Activated T-cell treated with anti-CD3 and anti-CD28 coated beads, Interleukin-2, amount 50 U/mL, for 72 hours (primary cell): ENCODE measurements around the gene AOPEP. TPM values are rescaled to one million over a fixed set of nuclear protein-coding genes. Genes with fewer than 3 reads are reported as not detected.

Experiments used
- ATAC-seq, 2 donors: fragments of 150-1000 bp; cut with Tn5 transposase; replicated peaks in 1 of 2; 2 replicates each; pipeline ENCODE4 v1.10.0; 2021; ENCODE audit warnings: moderate library complexity in 2 of 2, mild to moderate bottlenecking in 1 of 2
- DNase-seq, 2 donors: peaks; one replicate each; pipeline ENCODE4 v3.0.0; 2021 to 2022; ENCODE audit warnings: mixed read lengths in 1 of 2
- H3K27ac Mint-ChIP-seq: one replicate; pipeline ENCODE4 v1.8.0; 2022; ENCODE audit warnings: mild to moderate bottlenecking, moderate library complexity, mixed read lengths
- H3K27me3 Mint-ChIP-seq: one replicate; pipeline ENCODE4 v1.8.0; 2022; ENCODE audit warnings: low read depth, mixed read lengths
- H3K36me3 Mint-ChIP-seq, 2 donors: one replicate each; pipeline ENCODE4 v1.8.0; 2022; ENCODE audit warnings: mixed read lengths in 2 of 2, mild to moderate bottlenecking in 1 of 2; ENCODE audit not compliant: insufficient read depth in 2 of 2
- H3K4me1 Mint-ChIP-seq: one replicate; pipeline ENCODE4 v1.8.0; 2022; ENCODE audit warnings: low read depth, mixed read lengths
- H3K4me3 Mint-ChIP-seq, 2 donors: one replicate each; pipeline ENCODE4 v1.8.0; 2022; ENCODE audit warnings: mild to moderate bottlenecking in 2 of 2, mixed read lengths in 2 of 2, moderate library complexity in 2 of 2
- H3K9me3 Mint-ChIP-seq, 2 donors: one replicate each; pipeline ENCODE4 v1.8.0; 2022; ENCODE audit warnings: mixed read lengths in 2 of 2
- total RNA-seq, 2 donors: library from RNA; stranded (reverse); gene quantifications; one replicate each; pipeline ENCODE4 v1.2.3, GENCODE V29; 2022

AOPEP gene
- total RNA-seq, 2 donors from 2014 or later, result 9.0 to 13.2 TPM

DNA sequence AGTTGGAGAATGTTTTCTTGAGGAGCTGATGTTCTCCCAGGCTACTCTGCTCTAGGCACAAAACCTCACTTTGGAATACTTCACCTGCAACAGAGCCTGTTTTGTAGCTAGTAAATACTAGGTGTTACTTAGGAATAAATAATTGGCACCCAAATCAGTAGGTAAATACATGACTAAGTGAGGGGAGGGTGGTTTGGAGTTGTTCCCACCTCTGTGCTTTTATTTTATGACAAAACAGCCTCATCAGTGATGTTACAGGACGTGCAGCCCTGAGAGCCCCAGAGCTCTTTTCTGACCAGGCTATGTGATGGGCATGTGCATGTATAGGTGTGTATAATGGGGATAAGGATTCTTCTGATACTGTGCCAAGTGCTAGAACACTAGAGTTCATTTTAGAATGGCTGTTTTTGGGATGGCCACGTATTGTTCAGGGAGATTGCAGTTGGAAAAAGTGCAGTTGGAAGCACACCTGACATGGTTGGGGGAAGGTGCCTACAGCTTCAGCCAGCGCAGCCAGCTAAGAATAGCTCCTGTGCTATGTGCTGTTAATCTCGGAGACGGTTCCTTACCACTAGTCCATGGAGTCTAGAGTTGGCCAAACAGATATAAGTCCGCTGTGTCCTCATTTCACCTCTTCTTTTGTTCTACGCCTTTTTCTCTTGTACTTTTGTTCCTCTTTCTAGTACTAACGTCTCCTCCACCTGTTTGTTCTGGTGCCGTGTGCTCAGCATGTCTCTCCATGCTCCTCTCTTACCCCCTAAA is 306.3 kb downstream of the AOPEP start:
- Mint-ChIP-seq H3K27ac (no peak overlapping the region), H3K4me1 (no peaks in the 10 kb centered on the region), H3K4me3 (no peak overlapping the region), H3K27me3 (no peaks in the 10 kb centered on the region), H3K9me3 (no peaks in the 10 kb centered on the region), H3K36me3 (no peaks in the 10 kb centered on the region)
- ATAC-seq (no peak), DNase-seq (no peak)

DNA sequence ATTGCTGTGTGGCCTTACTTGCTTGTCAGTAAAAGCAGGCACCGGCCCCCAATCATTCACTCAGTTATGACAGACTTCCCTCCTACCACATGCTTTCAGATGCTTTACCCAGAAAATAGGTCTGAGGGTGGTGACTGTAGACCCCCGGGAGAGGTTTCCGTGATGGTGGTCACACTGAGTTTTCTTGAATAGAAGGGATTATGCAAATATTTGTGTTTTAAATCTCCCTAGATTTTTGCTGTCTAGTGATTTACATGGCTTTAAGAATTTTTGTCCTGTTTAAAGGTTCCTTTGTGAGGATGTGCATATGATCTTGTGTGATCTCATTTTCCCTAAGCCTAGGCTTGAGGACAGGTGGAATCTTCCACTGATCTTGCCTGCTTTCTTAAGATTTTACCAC is 309.3 kb downstream of the AOPEP start:
- Mint-ChIP-seq H3K4me3 (no peak overlapping the region), H3K27me3 (no peaks in the 10 kb centered on the region), H3K4me1 (no peaks in the 10 kb centered on the region), H3K36me3 (no peaks in the 10 kb centered on the region), H3K27ac (no peak overlapping the region), H3K9me3 (no peaks in the 10 kb centered on the region)
- DNase-seq, result no peak
- no peak for ATAC-seq

DNA sequence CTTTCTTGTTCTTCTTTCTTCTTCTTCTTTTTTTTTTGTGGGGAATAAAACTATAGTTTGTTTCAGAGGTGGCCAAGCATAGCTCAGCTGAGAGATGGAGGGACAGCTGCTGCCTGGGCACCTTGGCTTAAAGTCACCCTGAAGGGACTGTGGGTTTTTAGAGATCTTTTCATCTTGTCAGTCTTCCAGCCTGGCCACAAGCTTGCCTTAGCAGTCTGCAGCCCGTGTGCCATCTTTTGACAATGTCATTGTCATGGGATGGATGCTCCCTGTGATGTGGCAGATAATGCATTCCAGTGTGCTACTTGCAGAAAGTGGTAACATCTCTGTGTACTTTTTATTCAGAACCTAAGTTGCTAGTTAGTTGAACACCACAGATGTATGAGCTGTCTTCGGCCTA is 310.2 kb downstream of the AOPEP start:
- no peak overlapping the region for H3K4me3 Mint-ChIP-seq
- H3K27me3 Mint-ChIP-seq, result no peaks in the 10 kb centered on the region
- no peaks in the 10 kb centered on the region for H3K4me1 Mint-ChIP-seq
- H3K27ac Mint-ChIP-seq, result peak overlapping the region; percentile 31
- no peaks in the 10 kb centered on the region for H3K36me3 Mint-ChIP-seq
- DNase-seq (no peak), ATAC-seq (no peak)
- H3K9me3 Mint-ChIP-seq, result no peaks in the 10 kb centered on the region

DNA sequence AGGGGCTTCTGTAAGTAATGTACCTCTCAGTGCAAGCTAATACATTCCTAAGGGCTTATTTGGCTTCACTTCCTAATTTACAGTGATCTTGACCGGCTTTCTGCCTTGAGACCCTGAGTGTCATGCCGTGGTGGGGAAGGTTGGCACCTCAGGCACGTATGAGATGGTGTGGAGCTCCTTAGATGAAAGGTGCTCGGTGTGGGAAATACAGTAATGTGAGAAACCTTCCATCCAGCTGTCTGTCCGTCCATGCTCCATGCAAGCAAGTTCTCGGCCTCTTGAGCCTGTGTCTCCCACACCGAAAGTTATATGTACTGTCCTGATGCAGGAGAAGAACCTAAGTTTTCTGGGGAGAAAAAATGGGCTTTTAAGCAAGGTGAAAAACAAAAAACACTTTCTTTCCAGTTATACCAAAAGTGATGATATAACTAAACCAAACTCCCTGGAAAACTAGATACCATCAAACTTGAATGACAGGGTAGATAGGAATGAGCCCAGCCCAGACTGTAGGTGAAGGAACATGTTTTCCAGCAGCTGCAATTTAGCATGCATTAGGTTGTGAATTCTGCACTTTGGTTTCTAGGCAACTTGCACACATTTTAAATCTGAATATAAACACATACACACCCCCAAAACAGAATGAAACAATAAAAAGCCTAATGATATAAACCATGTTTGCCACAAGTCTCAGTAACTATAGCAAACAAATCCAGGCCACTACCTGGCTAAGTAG is 311.5 kb downstream of the AOPEP start:
- DNase-seq (no peak), ATAC-seq (no peak)
- H3K4me3 Mint-ChIP-seq, result no peak overlapping the region
- H3K27me3 Mint-ChIP-seq, result no peaks in the 10 kb centered on the region
- no peaks in the 10 kb centered on the region for H3K36me3 Mint-ChIP-seq
- H3K27ac Mint-ChIP-seq, result no peak overlapping the region
- H3K4me1 Mint-ChIP-seq, result no peaks in the 10 kb centered on the region
- no peaks in the 10 kb centered on the region for H3K9me3 Mint-ChIP-seq

DNA sequence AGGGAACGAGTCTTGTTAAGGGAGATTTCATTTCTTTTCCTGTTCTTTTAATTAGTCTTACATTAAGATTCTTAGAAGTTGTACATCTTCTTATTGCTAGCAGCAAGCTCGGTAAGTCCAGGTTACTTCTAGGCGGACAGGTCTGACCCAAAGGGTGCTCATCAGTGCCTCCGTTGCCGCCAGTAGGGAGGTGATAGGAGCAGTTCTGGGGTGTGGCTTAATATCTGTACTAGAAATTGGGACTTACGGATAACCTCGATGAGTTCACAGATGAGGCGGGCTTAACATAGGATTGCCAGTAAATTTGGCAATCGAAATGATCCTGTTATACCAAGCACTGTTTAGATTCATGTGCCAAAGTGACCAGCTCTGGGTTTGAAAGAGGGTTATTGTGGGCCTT is 312.2 kb downstream of the AOPEP start:
- DNase-seq (no peak), ATAC-seq (no peak)
- no peaks in the 10 kb centered on the region for H3K9me3 Mint-ChIP-seq
- H3K27me3 Mint-ChIP-seq, result no peaks in the 10 kb centered on the region
- no peaks in the 10 kb centered on the region for H3K4me1 Mint-ChIP-seq
- no peak overlapping the region for H3K4me3 Mint-ChIP-seq
- no peak overlapping the region for H3K27ac Mint-ChIP-seq
- no peaks in the 10 kb centered on the region for H3K36me3 Mint-ChIP-seq

DNA sequence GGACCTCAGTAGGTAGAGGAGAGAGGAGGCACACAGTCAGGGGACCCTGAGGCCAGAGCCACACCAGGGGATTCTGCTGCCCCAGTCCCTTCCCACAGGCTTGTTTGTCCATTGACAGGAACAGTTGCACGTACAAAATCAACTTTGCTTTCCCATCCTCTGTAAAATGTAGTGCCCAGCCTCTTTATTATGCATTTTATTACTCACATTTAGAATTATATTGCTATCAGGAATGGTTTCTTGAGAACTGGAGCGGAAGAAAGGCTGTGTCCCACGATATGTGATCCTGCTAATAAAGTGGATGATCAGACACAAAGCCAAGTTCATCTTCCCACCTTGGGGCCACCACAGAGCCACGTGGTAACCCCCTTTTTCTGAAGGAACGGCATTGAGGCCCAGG is 313.6 kb downstream of the AOPEP start:
- no peaks in the 10 kb centered on the region for H3K9me3 Mint-ChIP-seq
- no peak overlapping the region for H3K27ac Mint-ChIP-seq
- H3K36me3 Mint-ChIP-seq, result peaks cover 0 to 1% of the 10 kb centered on the region in 2 donors
- ATAC-seq (no peak), DNase-seq (no peak)
- H3K4me1 Mint-ChIP-seq, result no peaks in the 10 kb centered on the region
- no peak overlapping the region for H3K4me3 Mint-ChIP-seq
- no peaks in the 10 kb centered on the region for H3K27me3 Mint-ChIP-seq

DNA sequence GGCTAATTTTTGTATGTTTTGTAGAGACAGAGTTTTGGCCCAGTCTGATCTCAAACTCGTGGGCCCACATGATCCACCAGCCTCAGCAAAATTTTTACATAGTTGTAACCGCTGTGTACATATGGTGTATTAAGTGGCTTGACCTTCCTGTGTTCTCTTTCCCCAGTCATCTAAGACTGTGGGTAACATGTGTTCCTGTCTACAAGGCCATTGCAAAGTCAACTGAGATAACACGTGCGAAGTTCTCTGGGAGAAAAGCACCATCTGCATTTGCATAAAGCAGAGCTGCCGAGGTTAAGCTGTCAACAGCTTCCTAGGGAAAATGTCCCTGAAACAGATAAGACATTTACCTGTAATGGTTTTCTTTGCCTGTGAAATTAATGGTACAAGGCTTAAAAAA is 317.3 kb downstream of the AOPEP start:
- H3K27me3 Mint-ChIP-seq, result peaks cover 12% of the 10 kb centered on the region
- peaks cover 4% of the 10 kb centered on the region for H3K4me1 Mint-ChIP-seq

DNA sequence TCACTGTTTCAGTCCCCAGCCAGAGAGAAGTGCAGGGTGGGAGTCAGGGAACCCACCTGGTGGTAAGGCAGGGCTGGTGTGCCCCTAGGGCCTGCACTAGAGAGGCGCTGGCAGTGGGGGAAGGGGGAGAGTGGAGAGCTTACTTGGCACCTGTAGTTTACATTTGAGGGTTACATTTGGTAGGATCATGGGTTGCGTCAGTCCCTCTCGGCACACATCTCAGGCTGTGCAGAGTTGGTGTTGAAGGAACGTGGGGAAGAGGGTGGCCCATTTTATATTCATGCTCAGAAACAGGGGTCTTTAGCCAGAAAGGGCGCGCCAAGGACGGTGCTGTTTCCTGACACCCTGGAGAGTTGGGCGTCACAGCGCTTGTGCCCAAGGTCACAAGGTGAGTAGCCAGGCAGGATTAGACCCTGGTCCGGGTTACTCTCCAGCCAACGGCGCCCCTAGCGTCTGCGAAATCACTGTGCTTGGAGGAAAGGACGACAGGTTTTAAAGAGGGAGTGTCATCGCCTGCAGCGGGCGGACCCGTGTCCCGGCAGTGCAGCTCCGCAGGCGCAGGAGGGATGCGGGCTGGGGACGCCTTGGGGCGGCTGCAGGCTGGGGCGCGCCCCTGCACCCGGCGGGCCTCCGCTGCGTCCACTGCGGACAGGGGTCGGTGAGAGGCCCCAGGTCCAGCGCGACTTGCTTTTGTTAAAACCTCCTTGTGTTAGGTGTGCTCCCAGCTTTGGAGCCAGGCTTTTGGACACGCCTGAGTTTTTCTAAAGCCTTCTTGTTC is 318.4 kb downstream of the AOPEP start:
- peaks cover 21% of the 10 kb centered on the region for H3K27me3 Mint-ChIP-seq
- ATAC-seq (no peak), DNase-seq (no peak)
- H3K36me3 Mint-ChIP-seq, result peaks cover 0 to 1% of the 10 kb centered on the region in 2 donors
- H3K27ac Mint-ChIP-seq, result no peak overlapping the region
- H3K4me3 Mint-ChIP-seq, result no peak overlapping the region
- H3K9me3 Mint-ChIP-seq, result no peaks in the 10 kb centered on the region
- peaks cover 9% of the 10 kb centered on the region for H3K4me1 Mint-ChIP-seq

More for the DNA sequence above, 317.3 kb downstream of the AOPEP start:
- DNase-seq (no peak), ATAC-seq (no peak)
- no peak overlapping the region for H3K4me3 Mint-ChIP-seq
- peaks cover 0 to 1% of the 10 kb centered on the region in 2 donors for H3K36me3 Mint-ChIP-seq
- no peak overlapping the region for H3K27ac Mint-ChIP-seq
- H3K9me3 Mint-ChIP-seq, result no peaks in the 10 kb centered on the region

DNA sequence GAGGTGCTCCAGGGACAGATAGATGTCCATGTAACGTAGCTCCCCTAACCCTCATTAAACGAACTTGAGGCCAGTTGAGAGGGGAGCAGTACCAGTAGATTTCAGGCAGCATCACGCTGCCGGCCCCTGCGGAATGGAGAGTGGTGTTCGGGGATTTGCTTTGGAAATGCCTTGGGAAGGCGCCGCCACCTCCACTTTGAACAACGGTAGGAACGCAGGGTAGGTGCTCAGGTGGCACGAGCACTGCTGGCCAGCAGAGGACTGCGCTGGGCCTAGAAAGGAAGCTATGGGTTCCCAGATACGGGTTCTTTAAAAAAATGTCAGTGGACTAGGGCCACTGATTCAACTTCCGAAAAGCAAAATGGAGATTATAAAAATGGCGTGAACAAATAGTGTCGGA is 319.3 kb downstream of the AOPEP start:
- Mint-ChIP-seq H3K36me3 (peaks cover 0 to 1% of the 10 kb centered on the region in 2 donors), H3K27ac (no peak overlapping the region), H3K9me3 (no peaks in the 10 kb centered on the region), H3K27me3 (peaks cover 29% of the 10 kb centered on the region), H3K4me3 (no peak overlapping the region), H3K4me1 (peaks cover 9% of the 10 kb centered on the region)
- no peak for ATAC-seq
- no peak for DNase-seq

DNA sequence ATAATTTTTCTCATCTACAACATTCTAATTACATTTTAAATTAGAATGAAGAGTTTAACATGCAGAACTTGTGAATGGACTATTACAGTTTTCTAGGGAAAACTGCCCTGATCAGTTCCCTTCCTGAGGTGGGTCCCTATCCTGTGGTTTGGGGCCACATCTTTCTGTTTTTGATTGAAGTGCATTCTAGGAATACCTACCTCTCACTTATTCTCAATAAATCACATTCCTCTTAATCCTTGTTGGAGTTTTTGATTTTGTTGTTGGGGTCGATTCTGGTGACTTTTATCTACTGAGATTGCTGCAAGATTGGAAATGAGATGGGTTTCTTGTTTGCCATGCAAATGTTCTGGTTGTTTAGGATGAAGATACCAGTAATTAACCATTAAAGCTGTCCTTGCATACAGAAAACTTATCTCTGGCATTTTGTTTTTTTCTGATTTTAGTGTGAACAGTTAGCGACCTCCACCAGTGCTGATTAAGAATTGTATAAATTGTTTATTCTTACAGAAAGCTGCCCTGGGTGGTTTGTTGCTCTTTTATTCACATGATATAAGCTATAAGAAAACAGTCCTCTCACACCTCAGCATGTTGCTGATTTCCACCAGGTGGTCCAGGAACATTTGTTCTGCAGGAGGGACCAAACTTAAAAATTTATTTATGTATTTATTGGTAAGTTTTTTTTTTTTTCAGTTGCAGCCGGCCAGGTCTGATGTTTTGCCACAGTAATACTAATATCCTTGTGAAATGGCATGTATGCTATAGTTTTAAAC is 321.1 kb downstream of the AOPEP start:
- Mint-ChIP-seq H3K27ac (no peak overlapping the region), H3K36me3 (peaks cover 0 to 1% of the 10 kb centered on the region in 2 donors), H3K4me3 (peak overlapping the region in 1 of 2 donors; percentile 1), H3K27me3 (peaks cover 30% of the 10 kb centered on the region), H3K9me3 (no peaks in the 10 kb centered on the region), H3K4me1 (peaks cover 9% of the 10 kb centered on the region)
- ATAC-seq (no peak), DNase-seq (no peak)

DNA sequence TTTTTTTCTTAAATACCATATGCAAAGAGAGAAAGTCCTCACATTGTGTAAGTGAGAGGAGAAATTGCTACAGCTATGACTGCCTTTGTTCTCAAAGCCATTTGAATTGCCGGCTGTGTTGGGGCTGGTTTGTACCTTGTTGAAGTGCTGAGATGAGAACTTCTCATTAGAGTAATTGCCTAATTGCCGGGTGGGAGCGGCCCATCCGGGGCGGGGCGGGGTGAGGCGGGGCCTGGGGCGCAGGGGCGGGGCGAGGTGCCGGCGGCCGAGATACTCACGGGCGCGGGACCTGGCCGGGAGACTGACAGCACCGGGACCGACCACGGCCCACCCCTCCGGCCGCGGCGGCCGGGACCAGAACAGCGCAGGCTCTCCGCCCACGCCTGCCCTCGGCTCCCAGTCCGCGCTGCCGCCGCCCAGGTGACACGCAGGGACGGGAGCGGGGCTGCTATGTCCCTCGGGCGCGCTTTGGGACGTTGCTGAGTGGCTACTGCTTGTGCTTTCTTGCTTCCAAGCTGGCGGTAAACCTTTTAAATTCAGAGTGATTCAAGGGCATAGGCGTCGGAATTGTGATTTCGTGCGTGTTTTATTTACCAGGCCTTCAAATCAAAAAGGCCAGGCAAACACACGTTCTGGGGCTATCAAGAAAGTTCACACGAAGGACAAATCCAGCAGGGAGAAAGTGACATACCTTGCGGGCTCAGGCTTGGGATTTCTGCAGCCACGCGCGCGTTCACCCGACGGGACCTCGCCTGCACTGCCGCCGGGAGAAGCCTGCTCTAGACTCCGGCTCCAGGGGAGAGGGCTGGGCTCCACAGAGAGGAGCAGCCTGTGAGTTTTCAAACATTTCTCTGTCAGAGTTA is 322.0 kb downstream of the AOPEP start:
- peaks cover 30% of the 10 kb centered on the region for H3K27me3 Mint-ChIP-seq
- H3K4me1 Mint-ChIP-seq, result peaks cover 9% of the 10 kb centered on the region
- peak; percentile 51 to 56 for DNase-seq
- H3K4me3 Mint-ChIP-seq, result peak overlapping the region; percentile 81
- H3K36me3 Mint-ChIP-seq, result peaks cover 0 to 1% of the 10 kb centered on the region in 2 donors
- peak; percentile 86 to 91 for ATAC-seq
- H3K27ac Mint-ChIP-seq, result no peak overlapping the region
- H3K9me3 Mint-ChIP-seq, result no peaks in the 10 kb centered on the region

DNA sequence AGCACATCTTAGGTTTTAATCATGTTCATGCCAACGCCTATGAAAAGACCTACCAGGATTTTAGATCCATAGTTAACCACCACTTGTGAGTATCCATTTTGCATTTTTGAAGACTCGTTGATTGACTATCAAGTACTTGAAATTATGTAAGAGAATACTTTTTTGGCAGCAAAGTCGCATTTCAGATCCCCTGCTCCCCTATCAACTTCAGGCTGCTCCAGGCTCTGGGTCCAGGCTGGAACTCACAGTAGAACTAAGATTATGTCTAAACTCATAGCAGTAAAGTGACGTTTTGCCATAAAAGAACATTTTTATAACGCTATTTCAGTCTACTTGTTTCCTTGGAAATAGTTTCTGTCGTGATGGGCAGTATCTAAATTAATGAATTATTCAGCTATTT is 323.3 kb downstream of the AOPEP start:
- DNase-seq (no peak), ATAC-seq (no peak)
- no peak overlapping the region for H3K4me3 Mint-ChIP-seq
- no peaks in the 10 kb centered on the region for H3K9me3 Mint-ChIP-seq
- H3K27ac Mint-ChIP-seq, result no peak overlapping the region
- H3K36me3 Mint-ChIP-seq, result peaks cover 0 to under 1% of the 10 kb centered on the region in 2 donors
- H3K27me3 Mint-ChIP-seq, result peaks cover 30% of the 10 kb centered on the region
- peaks cover 9% of the 10 kb centered on the region for H3K4me1 Mint-ChIP-seq
